NCI-H128 (cell line): ENCODE data around the gene ETV2.
"Not testable (repeated sequence)": the region's sequence is repeated elsewhere in the genome, so short reads cannot be mapped to it uniquely, and the experiment has no call there.

Experiments used
- DNase-seq: peaks from one replicate; lab custom pipeline; 2025; ENCODE audit not compliant: unreplicated experiment; lab: John Stamatoyannopoulos, UW

ETV2 gene

GRCh38 chr19:35655600-35655999 is 14.1 kb downstream of the ETV2 start:
- no peak for DNase-seq

GRCh38 chr19:35656700-35657099 is 15.2 kb downstream of the ETV2 start:
- DNase-seq = no peak

- DNase-seq = no peak
Observed at GRCh38 chr19:35657904-35658700, 16.6 kb downstream of the ETV2 start.

GRCh38 chr19:35661995-35662340 is 20.4 kb downstream of the ETV2 start:
- DNase-seq = no peak

- no peak for DNase-seq
Observed at GRCh38 chr19:35663981-35664380, 22.4 kb downstream of the ETV2 start.

- no peak for DNase-seq
Observed at GRCh38 chr19:35665157-35665556, 23.6 kb downstream of the ETV2 start.

GRCh38 chr19:35665604-35666003 is 24.1 kb downstream of the ETV2 start:
- DNase-seq = no peak

GRCh38 chr19:35666251-35666913 is 24.8 kb downstream of the ETV2 start, which contains the start of gene UPK1A:
UPK1A (plus strand) TSS chr19:35666517; CDS start chr19:35666813, 296 bp downstream.
- no peak for DNase-seq

- no peak for DNase-seq
Observed at GRCh38 chr19:35669566-35669965, 28.0 kb downstream of the ETV2 start.

GRCh38 chr19:35669974-35670373 is 28.4 kb downstream of the ETV2 start:
- no peak for DNase-seq

GRCh38 chr19:35670686-35671085 is 29.1 kb downstream of the ETV2 start:
- no peak for DNase-seq

GRCh38 chr19:35671818-35672217 is 30.3 kb downstream of the ETV2 start:
- no peak for DNase-seq

GRCh38 chr19:35673121-35673804 is 31.7 kb downstream of the ETV2 start:
- no peak for DNase-seq

GRCh38 chr19:35675589-35676140 is 34.1 kb downstream of the ETV2 start:
- DNase-seq = no peak

- no peak for DNase-seq
Observed at GRCh38 chr19:35689836-35690235, 48.3 kb downstream of the ETV2 start.

- not testable (repeated sequence) for DNase-seq
Observed at GRCh38 chr19:35691106-35691505, 49.6 kb downstream of the ETV2 start.

GRCh38 chr19:35692010-35692409 is 50.5 kb downstream of the ETV2 start:
- DNase-seq = no peak

GRCh38 chr19:35693422-35693821 is 51.9 kb downstream of the ETV2 start:
- DNase-seq = no peak

- DNase-seq = peak; percentile 91
Observed at GRCh38 chr19:35693835-35694599, 52.5 kb downstream of the ETV2 start.
